Measurements from ENCODE around the gene GRM1. TPM values are rescaled to one million over a fixed set of nuclear protein-coding genes. Genes with fewer than 3 reads are reported as not detected.

The GRM1 gene
- total and polyA plus RNA-seq, 5 donors from 2014 or later = 0.10 TPM; not detected in 4

DNA sequence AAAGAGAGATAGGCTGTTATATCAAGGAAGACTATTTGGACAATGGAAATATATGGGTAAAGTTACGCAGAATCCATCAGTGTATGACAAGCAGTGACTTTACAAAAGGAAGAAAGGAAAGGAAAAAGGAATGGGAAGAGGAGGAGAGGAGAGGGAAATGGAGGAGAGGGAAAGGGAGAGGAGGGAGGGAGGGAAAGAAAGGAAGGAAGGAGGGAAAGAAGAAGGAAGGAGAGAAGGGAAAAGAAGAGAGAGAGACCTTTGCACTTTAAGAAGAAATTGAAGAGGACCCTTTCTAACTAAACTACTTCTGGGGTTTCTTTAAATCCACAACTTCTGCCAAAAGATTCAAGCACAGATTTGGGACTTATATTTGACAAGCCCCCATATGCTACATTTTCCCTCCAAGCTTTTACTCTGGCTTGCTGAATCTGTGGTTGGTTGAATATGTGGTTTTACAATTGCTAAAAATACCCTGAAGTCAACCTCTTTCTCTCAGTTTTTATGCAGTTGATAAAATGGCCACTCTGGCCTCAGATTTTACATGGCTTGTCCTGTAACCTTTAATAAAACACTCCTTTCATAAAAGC is 394.0 kb downstream of the GRM1 start:
- no peak overlapping the region for H3K4me3 Mint-ChIP-seq

DNA sequence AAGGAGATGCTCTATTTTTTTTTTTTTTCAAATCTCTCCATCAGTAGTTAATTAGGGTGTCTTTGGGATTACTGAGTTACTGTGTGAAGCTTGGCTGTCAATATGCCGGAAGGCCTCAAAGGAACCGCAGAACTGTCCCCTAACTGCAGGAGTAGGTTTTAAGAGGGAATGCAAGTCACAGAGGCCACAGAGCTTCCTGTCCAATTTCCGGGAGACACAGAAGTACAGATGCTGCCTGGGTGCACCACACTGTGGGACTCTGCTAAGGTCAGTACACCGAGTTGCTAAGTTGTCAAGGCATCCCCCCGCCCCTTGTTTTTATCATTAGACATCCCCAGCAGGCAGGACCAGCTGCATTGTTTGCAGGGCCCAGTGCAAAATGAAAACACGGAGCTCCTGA is 394.6 kb downstream of the GRM1 start:
- Mint-ChIP-seq H3K36me3 (no peaks in the 10 kb centered on the region), H3K4me1 (no peaks in the 10 kb centered on the region), H3K27me3 (peaks cover 6% of the 10 kb centered on the region), H3K4me3 (no peak overlapping the region), H3K9me3 (peaks cover 0 to 3% (median 2%) of the 10 kb centered on the region in 7 donors), H3K27ac (no peak overlapping the region)
- Histone ChIP-seq H3K27ac (ENCODE audit: insufficient read depth, low read length, poor library complexity, severe bottlenecking) (no peak overlapping the region), H3K4me3 (ENCODE audit: low read depth, low read length) (no peak overlapping the region), H3K36me3 (ENCODE audit: control insufficient read depth, insufficient read depth, low read length) (no peaks in the 10 kb centered on the region), H3K4me1 (ENCODE audit: control insufficient read depth, insufficient read depth, low read length, poor library complexity, severe bottlenecking) (no peaks in the 10 kb centered on the region), H3K9me3 (ENCODE audit: control insufficient read depth in 2 of 2, low read length in 2 of 2) (no peaks in the 10 kb centered on the region), H3K27me3 (ENCODE audit: control insufficient read depth, insufficient read depth, low read length) (no peaks in the 10 kb centered on the region)
- DNase-seq (no peak), ATAC-seq (ENCODE audit: low read depth in 2 of 2) (no peak)

More for the DNA sequence above, 394.0 kb downstream of the GRM1 start:
- H3K27ac ChIP-seq (ENCODE audit: insufficient read depth, low read length, poor library complexity, severe bottlenecking) = no peak overlapping the region
- no peaks in the 10 kb centered on the region for H3K27me3 ChIP-seq (ENCODE audit: control insufficient read depth, insufficient read depth, low read length)
- Mint-ChIP-seq H3K27me3 (peaks cover 6% of the 10 kb centered on the region), H3K9me3 (peaks cover 0 to 3% (median 2%) of the 10 kb centered on the region in 7 donors), H3K36me3 (no peaks in the 10 kb centered on the region), H3K4me1 (no peaks in the 10 kb centered on the region), H3K27ac (peak overlapping the region in 1 of 3 donors; percentile 57)
- no peaks in the 10 kb centered on the region for H3K36me3 ChIP-seq (ENCODE audit: control insufficient read depth, insufficient read depth, low read length)
- DNase-seq (no peak), ATAC-seq (ENCODE audit: low read depth in 2 of 2) (no peak)
- no peaks in the 10 kb centered on the region for H3K9me3 ChIP-seq (ENCODE audit: control insufficient read depth in 2 of 2, low read length in 2 of 2)
- no peaks in the 10 kb centered on the region for H3K4me1 ChIP-seq (ENCODE audit: control insufficient read depth, insufficient read depth, low read length, poor library complexity, severe bottlenecking)
- H3K4me3 ChIP-seq (ENCODE audit: low read depth, low read length) = no peak overlapping the region

DNA sequence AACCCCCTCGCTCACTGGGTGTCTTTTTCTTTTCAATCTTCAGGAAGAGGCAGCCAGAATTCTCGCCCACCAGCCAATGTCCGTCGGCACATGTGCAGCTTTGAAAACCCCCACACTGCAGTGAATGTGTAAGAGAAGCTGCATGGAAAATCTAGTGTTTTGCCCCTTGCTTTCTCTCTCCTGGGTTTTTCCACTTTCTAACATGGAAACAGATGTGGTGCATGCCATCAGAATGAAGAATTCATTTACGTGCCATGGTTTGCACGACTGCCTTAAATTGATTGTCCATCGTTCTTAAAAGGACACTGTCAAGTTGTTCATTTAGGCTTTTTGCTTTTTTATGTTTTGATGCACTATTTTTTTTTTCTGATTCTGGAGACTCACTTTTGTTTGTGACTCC is 397.7 kb downstream of the GRM1 start:
- Mint-ChIP-seq H3K4me3 (no peak overlapping the region), H3K9me3 (peaks cover 0 to 3% (median 1%) of the 10 kb centered on the region in 7 donors), H3K27ac (no peak overlapping the region), H3K27me3 (peaks cover 6% of the 10 kb centered on the region), H3K4me1 (no peaks in the 10 kb centered on the region), H3K36me3 (no peaks in the 10 kb centered on the region)
- H3K36me3 ChIP-seq (ENCODE audit: control insufficient read depth, insufficient read depth, low read length) = no peaks in the 10 kb centered on the region
- no peaks in the 10 kb centered on the region for H3K4me1 ChIP-seq (ENCODE audit: control insufficient read depth, insufficient read depth, low read length, poor library complexity, severe bottlenecking)
- DNase-seq (no peak), ATAC-seq (ENCODE audit: low read depth in 2 of 2) (no peak)
- no peaks in the 10 kb centered on the region for H3K27me3 ChIP-seq (ENCODE audit: control insufficient read depth, insufficient read depth, low read length)
- no peak overlapping the region for H3K27ac ChIP-seq (ENCODE audit: insufficient read depth, low read length, poor library complexity, severe bottlenecking)
- no peaks in the 10 kb centered on the region for H3K9me3 ChIP-seq (ENCODE audit: control insufficient read depth in 2 of 2, low read length in 2 of 2)
- no peak overlapping the region for H3K4me3 ChIP-seq (ENCODE audit: low read depth, low read length)

DNA sequence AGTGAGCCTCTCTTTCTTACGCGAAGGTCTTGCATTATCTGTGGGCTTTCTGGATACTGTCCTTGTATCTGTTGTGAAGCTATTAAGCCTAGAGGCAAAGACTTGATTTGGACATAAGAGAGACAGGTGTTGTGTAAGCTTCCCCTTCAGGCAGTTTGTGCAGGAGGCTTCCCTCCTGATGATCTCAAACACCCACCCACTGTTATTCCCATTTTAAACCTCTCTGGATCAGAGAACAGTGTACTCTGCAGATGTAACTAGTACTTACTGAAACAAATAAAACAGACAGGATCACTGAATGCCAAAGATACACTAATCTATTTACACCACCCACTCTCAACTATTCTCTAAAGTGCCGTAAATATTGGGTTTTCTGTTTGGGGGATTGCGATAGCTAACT is 401.0 kb downstream of the GRM1 start:
- no peak overlapping the region for H3K4me3 Mint-ChIP-seq
- ATAC-seq (ENCODE audit: low read depth in 2 of 2) = no peak
- DNase-seq = no peak
- Histone ChIP-seq H3K27ac (ENCODE audit: insufficient read depth, low read length, poor library complexity, severe bottlenecking) (no peak overlapping the region), H3K4me3 (ENCODE audit: low read depth, low read length) (no peak overlapping the region), H3K27me3 (ENCODE audit: control insufficient read depth, insufficient read depth, low read length) (no peaks in the 10 kb centered on the region), H3K9me3 (ENCODE audit: control insufficient read depth in 2 of 2, low read length in 2 of 2) (no peaks in the 10 kb centered on the region), H3K4me1 (ENCODE audit: control insufficient read depth, insufficient read depth, low read length, poor library complexity, severe bottlenecking) (no peaks in the 10 kb centered on the region), H3K36me3 (ENCODE audit: control insufficient read depth, insufficient read depth, low read length) (no peaks in the 10 kb centered on the region)
- H3K27me3 Mint-ChIP-seq = no peaks in the 10 kb centered on the region
- H3K36me3 Mint-ChIP-seq = no peaks in the 10 kb centered on the region
- peaks cover 0 to 3% (median 0%) of the 10 kb centered on the region in 4 donors for H3K4me1 Mint-ChIP-seq
- H3K27ac Mint-ChIP-seq = no peak overlapping the region
- H3K9me3 Mint-ChIP-seq = peaks cover 0 to 3% (median 1%) of the 10 kb centered on the region in 7 donors

DNA sequence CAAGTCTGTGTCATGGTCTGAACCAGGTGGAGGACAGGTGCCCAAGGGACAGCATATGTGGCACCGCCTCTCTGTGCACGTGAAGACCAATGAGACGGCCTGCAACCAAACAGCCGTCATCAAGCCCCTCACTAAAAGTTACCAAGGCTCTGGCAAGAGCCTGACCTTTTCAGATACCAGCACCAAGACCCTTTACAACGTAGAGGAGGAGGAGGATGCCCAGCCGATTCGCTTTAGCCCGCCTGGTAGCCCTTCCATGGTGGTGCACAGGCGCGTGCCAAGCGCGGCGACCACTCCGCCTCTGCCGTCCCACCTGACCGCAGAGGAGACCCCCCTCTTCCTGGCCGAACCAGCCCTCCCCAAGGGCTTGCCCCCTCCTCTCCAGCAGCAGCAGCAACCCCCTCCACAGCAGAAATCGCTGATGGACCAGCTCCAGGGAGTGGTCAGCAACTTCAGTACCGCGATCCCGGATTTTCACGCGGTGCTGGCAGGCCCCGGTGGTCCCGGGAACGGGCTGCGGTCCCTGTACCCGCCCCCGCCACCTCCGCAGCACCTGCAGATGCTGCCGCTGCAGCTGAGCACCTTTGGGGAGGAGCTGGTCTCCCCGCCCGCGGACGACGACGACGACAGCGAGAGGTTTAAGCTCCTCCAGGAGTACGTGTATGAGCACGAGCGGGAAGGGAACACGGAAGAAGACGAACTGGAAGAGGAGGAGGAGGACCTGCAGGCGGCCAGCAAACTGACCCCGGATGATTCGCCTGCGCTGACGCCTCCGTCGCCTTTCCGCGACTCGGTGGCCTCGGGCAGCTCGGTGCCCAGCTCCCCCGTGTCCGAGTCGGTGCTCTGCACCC is 405.2 kb downstream of the GRM1 start:
- no peaks in the 10 kb centered on the region for H3K9me3 ChIP-seq (ENCODE audit: control insufficient read depth in 2 of 2, low read length in 2 of 2)

DNA sequence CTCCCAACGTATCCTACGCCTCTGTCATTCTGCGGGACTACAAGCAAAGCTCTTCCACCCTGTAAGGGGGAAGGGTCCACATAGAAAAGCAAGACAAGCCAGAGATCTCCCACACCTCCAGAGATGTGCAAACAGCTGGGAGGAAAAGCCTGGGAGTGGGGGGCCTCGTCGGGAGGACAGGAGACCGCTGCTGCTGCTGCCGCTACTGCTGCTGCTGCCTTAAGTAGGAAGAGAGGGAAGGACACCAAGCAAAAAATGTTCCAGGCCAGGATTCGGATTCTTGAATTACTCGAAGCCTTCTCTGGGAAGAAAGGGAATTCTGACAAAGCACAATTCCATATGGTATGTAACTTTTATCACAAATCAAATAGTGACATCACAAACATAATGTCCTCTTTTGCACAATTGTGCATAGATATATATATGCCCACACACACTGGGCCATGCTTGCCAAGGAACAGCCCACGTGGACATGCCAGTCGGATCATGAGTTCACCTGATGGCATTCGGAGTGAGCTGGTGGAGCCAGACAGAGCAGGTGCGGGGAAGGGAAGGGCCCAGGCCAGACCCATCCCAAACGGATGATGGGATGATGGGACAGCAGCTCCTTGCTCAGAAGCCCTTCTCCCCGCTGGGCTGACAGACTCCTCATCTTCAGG is 406.0 kb downstream of the GRM1 start:
- no peak overlapping the region for H3K27ac ChIP-seq (ENCODE audit: insufficient read depth, low read length, poor library complexity, severe bottlenecking)
- no peak for ATAC-seq (ENCODE audit: low read depth in 2 of 2)
- Mint-ChIP-seq H3K4me1 (peaks cover 0 to 3% (median 0%) of the 10 kb centered on the region in 4 donors), H3K36me3 (no peaks in the 10 kb centered on the region), H3K27ac (no peak overlapping the region), H3K27me3 (no peaks in the 10 kb centered on the region), H3K4me3 (no peak overlapping the region), H3K9me3 (peaks cover 0 to 3% (median 1%) of the 10 kb centered on the region in 7 donors)
- H3K9me3 ChIP-seq (ENCODE audit: control insufficient read depth in 2 of 2, low read length in 2 of 2) = no peaks in the 10 kb centered on the region
- no peak for DNase-seq
- H3K4me3 ChIP-seq (ENCODE audit: low read depth, low read length) = no peak overlapping the region
- no peaks in the 10 kb centered on the region for H3K27me3 ChIP-seq (ENCODE audit: control insufficient read depth, insufficient read depth, low read length)
- no peaks in the 10 kb centered on the region for H3K4me1 ChIP-seq (ENCODE audit: control insufficient read depth, insufficient read depth, low read length, poor library complexity, severe bottlenecking)
- H3K36me3 ChIP-seq (ENCODE audit: control insufficient read depth, insufficient read depth, low read length) = no peaks in the 10 kb centered on the region

More for the DNA sequence above, 405.2 kb downstream of the GRM1 start:
- H3K27ac Mint-ChIP-seq = no peak overlapping the region
- peaks cover 0 to 3% (median 1%) of the 10 kb centered on the region in 7 donors for H3K9me3 Mint-ChIP-seq
- ATAC-seq (ENCODE audit: low read depth in 2 of 2) = no peak
- H3K4me3 ChIP-seq (ENCODE audit: low read depth, low read length) = no peak overlapping the region
- H3K27me3 ChIP-seq (ENCODE audit: control insufficient read depth, insufficient read depth, low read length) = no peaks in the 10 kb centered on the region
- no peak overlapping the region for H3K27ac ChIP-seq (ENCODE audit: insufficient read depth, low read length, poor library complexity, severe bottlenecking)
- no peaks in the 10 kb centered on the region for H3K27me3 Mint-ChIP-seq
- no peak for DNase-seq
- H3K4me1 Mint-ChIP-seq = peaks cover 0 to 3% (median 0%) of the 10 kb centered on the region in 4 donors
- no peak overlapping the region for H3K4me3 Mint-ChIP-seq
- H3K4me1 ChIP-seq (ENCODE audit: control insufficient read depth, insufficient read depth, low read length, poor library complexity, severe bottlenecking) = no peaks in the 10 kb centered on the region
- no peaks in the 10 kb centered on the region for H3K36me3 Mint-ChIP-seq
- no peaks in the 10 kb centered on the region for H3K36me3 ChIP-seq (ENCODE audit: control insufficient read depth, insufficient read depth, low read length)

DNA sequence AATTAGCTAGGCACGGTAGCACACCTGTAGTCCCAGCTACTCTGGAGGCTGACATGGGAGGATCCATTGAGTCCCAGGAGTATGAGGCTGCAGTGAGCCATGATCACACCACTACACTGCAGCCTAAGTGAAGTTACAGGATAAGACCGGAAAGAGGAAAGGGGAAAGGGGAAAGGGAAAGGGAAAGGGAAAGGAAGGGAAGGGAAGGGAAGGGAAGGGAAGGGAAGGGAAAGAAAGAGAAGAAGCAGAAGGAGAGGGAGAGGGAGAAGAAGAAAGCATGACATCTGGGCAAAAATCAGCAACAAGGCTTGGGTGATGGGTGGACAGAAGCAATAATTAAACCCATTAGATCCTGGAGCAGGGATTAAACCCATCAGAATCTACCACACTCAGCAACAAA is 413.0 kb downstream of the GRM1 start:
- Histone ChIP-seq H3K27ac (ENCODE audit: insufficient read depth, low read length, poor library complexity, severe bottlenecking) (no peak overlapping the region), H3K36me3 (ENCODE audit: control insufficient read depth, insufficient read depth, low read length) (no peaks in the 10 kb centered on the region), H3K4me1 (ENCODE audit: control insufficient read depth, insufficient read depth, low read length, poor library complexity, severe bottlenecking) (no peaks in the 10 kb centered on the region), H3K27me3 (ENCODE audit: control insufficient read depth, insufficient read depth, low read length) (no peaks in the 10 kb centered on the region), H3K9me3 (ENCODE audit: control insufficient read depth in 2 of 2, low read length in 2 of 2) (no peaks in the 10 kb centered on the region), H3K4me3 (ENCODE audit: low read depth, low read length) (no peak overlapping the region)
- no peak overlapping the region for H3K4me3 Mint-ChIP-seq
- no peaks in the 10 kb centered on the region for H3K36me3 Mint-ChIP-seq
- ATAC-seq (ENCODE audit: low read depth in 2 of 2) (no peak), DNase-seq (no peak)
- peaks cover 0 to 2% (median 0%) of the 10 kb centered on the region in 7 donors for H3K9me3 Mint-ChIP-seq
- H3K27me3 Mint-ChIP-seq = no peaks in the 10 kb centered on the region
- no peak overlapping the region for H3K27ac Mint-ChIP-seq
- H3K4me1 Mint-ChIP-seq = no peaks in the 10 kb centered on the region

Measured in CD4-positive, CD25-positive, alpha-beta regulatory T cell (primary cell).